Hepatocyte (in vitro differentiated cells): ENCODE data around the gene RAI1. TPM values are rescaled to one million over a fixed set of nuclear protein-coding genes. Genes with fewer than 3 reads are reported as not detected.

ENCODE experiments used
- DNase-seq: peaks from one replicate; pipeline ENCODE4 v3.0.0-alpha.2; 2016; ENCODE audit warnings: low spot score
- H2AFZ ChIP-seq: fragments of 200-600 bp; sonication (generic); 2 replicates; pipeline ENCODE4 v1.6.0; 2016; ENCODE audit warnings: antibody characterized with exemption, mild to moderate bottlenecking
- H3K27ac ChIP-seq: fragments of 200-600 bp; sonication (generic); 2 replicates; pipeline ENCODE4 v1.5.1; 2016; ENCODE audit warnings: mild to moderate bottlenecking
- H3K27me3 ChIP-seq: fragments of 200-600 bp; sonication (generic); 2 replicates; pipeline ENCODE4 v1.6.1; 2016
- H3K36me3 ChIP-seq: fragments of 200-600 bp; sonication (generic); replicated peaks from 2 replicates; pipeline ENCODE4 v1.5.1; 2016; ENCODE audit warnings: low read depth; ENCODE audit not compliant: insufficient read depth
- H3K4me1 ChIP-seq: fragments of 200-600 bp; sonication (generic); 2 replicates; pipeline ENCODE4 v1.5.1; 2016; ENCODE audit warnings: mild to moderate bottlenecking, moderate library complexity; ENCODE audit not compliant: insufficient read depth
- H3K4me2 ChIP-seq: fragments of 200-600 bp; sonication (generic); 2 replicates; pipeline ENCODE4 v1.6.0; 2016
- H3K4me3 ChIP-seq: fragments of 200-600 bp; sonication (generic); 2 replicates; pipeline ENCODE4 v1.5.1; 2016; ENCODE audit warnings: mild to moderate bottlenecking
- H3K79me2 ChIP-seq: fragments of 200-600 bp; sonication (generic); 2 replicates; pipeline ENCODE4 v1.6.0; 2017; ENCODE audit warnings: mild to moderate bottlenecking
- H3K9me2 ChIP-seq: fragments of 200-600 bp; sonication (generic); replicated peaks from 2 replicates; pipeline ENCODE4 v1.6.0; 2017; ENCODE audit warnings: mild to moderate bottlenecking; ENCODE audit not compliant: insufficient read depth
- H3K9me3 ChIP-seq: fragments of 200-600 bp; sonication (generic); 2 replicates; pipeline ENCODE4 v1.5.1; 2016; ENCODE audit warnings: low read depth, mild to moderate bottlenecking
- H4K20me1 ChIP-seq: fragments of 200-600 bp; sonication (generic); 2 replicates; pipeline ENCODE4 v1.6.0; 2016; ENCODE audit warnings: mild to moderate bottlenecking; ENCODE audit not compliant: insufficient read depth, poor library complexity, severe bottlenecking
- CTCF ChIP-seq: fragments of 200-600 bp; sonication (generic); IDR thresholded peaks from 2 replicates; pipeline ENCODE4 v1.5.1; 2016; ENCODE audit warnings: antibody characterized with exemption, mild to moderate bottlenecking; ENCODE audit not compliant: poor library complexity
- EZH2 ChIP-seq: fragments of 200-600 bp; sonication (generic); IDR thresholded peaks from 2 replicates; pipeline ENCODE4 v1.6.1; 2016; ENCODE audit warnings: antibody characterized with exemption, mild to moderate bottlenecking, borderline replicate concordance
- EZH2phosphoT487 ChIP-seq: fragments of 200-600 bp; sonication (generic); IDR thresholded peaks from one replicate; pipeline ENCODE4 v1.6.1; 2018; ENCODE audit warnings: antibody characterized with exemption, mild to moderate bottlenecking, low read depth, moderate library complexity; ENCODE audit not compliant: unreplicated experiment, severe bottlenecking
- WGBS: methylation state at CpG from one replicate; pipeline ENCODE4 v1.1.6; 2016; ENCODE audit warnings: low lambda C conversion rate; ENCODE audit errors: missing lambda C conversion rate; 5-methylcytosine and 5-hydroxymethylcytosine counted together
- polyA plus RNA-seq: library from polyadenylated mRNA; unstranded; fragments of >200 nt; fragmentation: Nextera tagmentation; extraction: Ambion mirVana; gene quantifications from 2 replicates; pipeline ENCODE4 v1.2.1, GENCODE V29; 2016
- total RNA-seq: library from RNA; depleted of rRNA; stranded (reverse); fragments of >200 nt; gene quantifications from 2 replicates; pipeline ENCODE4 v1.2.3, GENCODE V29; 2014

Gene RAI1
- total and polyA plus RNA-seq, 2 experiments from 2014 or later: 20.2 to 23.8 TPM

GRCh38 chr17:17783116-17783824, 102.0 kb downstream of the RAI1 start:
- peaks cover 72% of the 10 kb centered on the region for H4K20me1 ChIP-seq
- peak overlapping the region; percentile 35 for H3K4me3 ChIP-seq
- H3K9me2 ChIP-seq: no peaks in the 10 kb centered on the region
- TF ChIP-seq EZH2phosphoT487 (no peak), CTCF (peak; percentile 33)
- 1% methylated on average over 39 of the region's 75 CpGs for WGBS
- DNase-seq: peak; percentile 62
- peaks cover 48% of the 10 kb centered on the region for H3K4me1 ChIP-seq
- H3K27me3 ChIP-seq: no peaks in the 10 kb centered on the region
- H3K9me3 ChIP-seq: no peaks in the 10 kb centered on the region
- no peaks in the 10 kb centered on the region for H3K36me3 ChIP-seq
- no peak overlapping the region for H2AFZ ChIP-seq
- peaks cover 66% of the 10 kb centered on the region for H3K79me2 ChIP-seq
- H3K4me2 ChIP-seq: peak overlapping the region; percentile 97
- peak overlapping the region; percentile 96 for H3K27ac ChIP-seq

GRCh38 chr17:17783825-17784656, 102.8 kb downstream of the RAI1 start:
- Histone ChIP-seq H3K79me2 (peaks cover 70% of the 10 kb centered on the region), H3K4me3 (peak overlapping the region; percentile 35), H3K27me3 (no peaks in the 10 kb centered on the region), H4K20me1 (peaks cover 78% of the 10 kb centered on the region), H3K4me2 (peak overlapping the region; percentile 97), H3K27ac (peak overlapping the region; percentile 96), H3K9me2 (no peaks in the 10 kb centered on the region), H2AFZ (no peak overlapping the region), H3K9me3 (no peaks in the 10 kb centered on the region), H3K4me1 (peaks cover 40% of the 10 kb centered on the region), H3K36me3 (no peaks in the 10 kb centered on the region)
- 30% methylated on average over 36 of the region's 37 CpGs for WGBS
- peak; percentile 59 for DNase-seq
- TF ChIP-seq EZH2: no peak
- TF ChIP-seq CTCF: no peak
- no peak for TF ChIP-seq EZH2phosphoT487

DNA sequence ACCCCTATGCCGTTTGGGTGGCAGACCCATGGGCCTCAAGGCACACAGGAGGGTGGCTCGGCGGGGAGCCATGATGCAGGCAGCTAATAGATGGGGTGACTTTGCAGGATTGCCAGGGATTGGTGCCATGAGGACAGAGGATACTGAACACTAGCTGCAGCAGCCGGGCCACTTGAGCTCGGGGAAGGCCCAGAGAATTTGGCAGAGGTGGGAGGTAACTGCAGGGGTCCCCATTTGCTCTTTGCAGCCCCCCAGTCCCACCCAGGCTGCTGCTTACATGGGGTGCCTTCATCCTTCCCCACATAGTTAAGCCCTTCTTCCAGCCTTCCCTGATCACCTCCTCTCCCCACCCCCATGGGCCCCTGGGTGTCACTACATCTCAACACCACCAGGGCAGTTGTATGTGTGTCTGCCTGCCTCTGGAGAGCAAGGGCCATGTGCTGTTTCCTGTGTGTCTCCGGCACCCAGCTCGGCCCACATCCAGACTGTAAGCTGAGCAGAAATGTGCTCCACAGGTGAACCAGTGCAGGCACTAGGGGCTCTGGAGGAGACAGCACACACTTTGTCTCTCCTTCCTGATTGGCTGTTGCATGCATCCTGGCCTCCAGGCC, 103.5 kb downstream of the RAI1 start:
- H3K4me3 ChIP-seq: no peak overlapping the region
- H3K9me3 ChIP-seq: no peaks in the 10 kb centered on the region
- no peaks in the 10 kb centered on the region for H3K36me3 ChIP-seq
- no peak for DNase-seq
- no peak overlapping the region for H3K27ac ChIP-seq
- H3K4me2 ChIP-seq: peak overlapping the region; percentile 97
- H4K20me1 ChIP-seq: peaks cover 82% of the 10 kb centered on the region
- WGBS: 71% methylated on average over 5 of the region's 7 CpGs
- TF ChIP-seq EZH2phosphoT487 (no peak), EZH2 (no peak), CTCF (no peak)
- peaks cover 38% of the 10 kb centered on the region for H3K4me1 ChIP-seq
- H3K79me2 ChIP-seq: peaks cover 73% of the 10 kb centered on the region
- no peaks in the 10 kb centered on the region for H3K27me3 ChIP-seq
- H2AFZ ChIP-seq: no peak overlapping the region
- no peaks in the 10 kb centered on the region for H3K9me2 ChIP-seq
